ENCODE data around the gene BCAS1. TPM values are rescaled to one million over a fixed set of nuclear protein-coding genes. Genes with fewer than 3 reads are reported as not detected.

Gene BCAS1
- total RNA-seq, 3 donors from 2014 or later, result 39.4 to 191 (median 101) TPM

DNA sequence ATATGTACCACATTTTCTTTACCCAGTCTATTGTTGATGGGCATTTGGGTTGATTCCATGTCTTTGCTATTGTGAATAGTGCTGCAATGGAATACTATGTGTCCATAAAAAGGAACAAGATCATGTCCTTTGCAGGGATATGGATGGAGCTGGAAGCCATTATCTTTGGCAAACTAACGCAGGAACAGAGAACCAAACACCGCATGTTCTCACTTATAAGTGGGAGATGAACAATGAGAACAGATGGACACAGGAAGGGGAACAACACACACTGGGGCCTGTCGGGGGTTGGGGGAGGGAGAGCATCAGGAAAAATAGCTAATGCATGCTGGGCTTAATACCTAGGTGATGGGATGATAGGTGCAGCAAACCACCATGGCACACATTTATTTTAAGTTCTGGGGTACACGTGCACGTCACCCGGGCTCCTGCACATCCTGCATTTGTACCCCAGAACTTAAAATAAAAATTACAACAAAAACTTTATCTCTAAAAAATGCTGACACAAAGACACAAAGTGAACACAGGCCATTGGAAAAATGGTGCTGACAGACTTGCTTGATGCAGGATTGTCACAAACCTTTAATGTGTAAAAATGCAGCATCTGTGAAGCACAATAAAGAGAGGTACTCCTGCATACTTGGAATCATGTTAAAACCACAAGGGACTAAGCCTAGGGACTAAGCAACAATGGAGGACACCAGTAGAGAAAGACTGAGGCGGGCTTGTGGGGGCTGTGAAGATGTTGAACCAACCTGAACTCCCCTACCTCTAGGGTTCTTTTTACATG lies 48.8 kb downstream of the BCAS1 start:
- TF ChIP-seq, protein P1, sequence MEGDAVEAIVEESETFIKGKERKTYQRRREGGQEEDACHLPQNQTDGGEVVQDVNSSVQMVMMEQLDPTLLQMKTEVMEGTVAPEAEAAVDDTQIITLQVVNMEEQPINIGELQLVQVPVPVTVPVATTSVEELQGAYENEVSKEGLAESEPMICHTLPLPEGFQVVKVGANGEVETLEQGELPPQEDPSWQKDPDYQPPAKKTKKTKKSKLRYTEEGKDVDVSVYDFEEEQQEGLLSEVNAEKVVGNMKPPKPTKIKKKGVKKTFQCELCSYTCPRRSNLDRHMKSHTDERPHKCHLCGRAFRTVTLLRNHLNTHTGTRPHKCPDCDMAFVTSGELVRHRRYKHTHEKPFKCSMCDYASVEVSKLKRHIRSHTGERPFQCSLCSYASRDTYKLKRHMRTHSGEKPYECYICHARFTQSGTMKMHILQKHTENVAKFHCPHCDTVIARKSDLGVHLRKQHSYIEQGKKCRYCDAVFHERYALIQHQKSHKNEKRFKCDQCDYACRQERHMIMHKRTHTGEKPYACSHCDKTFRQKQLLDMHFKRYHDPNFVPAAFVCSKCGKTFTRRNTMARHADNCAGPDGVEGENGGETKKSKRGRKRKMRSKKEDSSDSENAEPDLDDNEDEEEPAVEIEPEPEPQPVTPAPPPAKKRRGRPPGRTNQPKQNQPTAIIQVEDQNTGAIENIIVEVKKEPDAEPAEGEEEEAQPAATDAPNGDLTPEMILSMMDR (IDR thresholded peaks at IDR 0.05), result no peak
- ATAC-seq (no peak), DNase-seq (no peak)
- intact Hi-C loops (cut with DNase I, micrococcal nuclease), result no loop called here
- no peak overlapping the region for H3K4me3 ChIP-seq
- no peaks in the 10 kb centered on the region for H3K4me1 ChIP-seq (ENCODE audit: low read depth)
- H3K36me3 ChIP-seq (ENCODE audit: low read depth), result no peaks in the 10 kb centered on the region
- H3K9me3 ChIP-seq, result no peaks in the 10 kb centered on the region

DNA sequence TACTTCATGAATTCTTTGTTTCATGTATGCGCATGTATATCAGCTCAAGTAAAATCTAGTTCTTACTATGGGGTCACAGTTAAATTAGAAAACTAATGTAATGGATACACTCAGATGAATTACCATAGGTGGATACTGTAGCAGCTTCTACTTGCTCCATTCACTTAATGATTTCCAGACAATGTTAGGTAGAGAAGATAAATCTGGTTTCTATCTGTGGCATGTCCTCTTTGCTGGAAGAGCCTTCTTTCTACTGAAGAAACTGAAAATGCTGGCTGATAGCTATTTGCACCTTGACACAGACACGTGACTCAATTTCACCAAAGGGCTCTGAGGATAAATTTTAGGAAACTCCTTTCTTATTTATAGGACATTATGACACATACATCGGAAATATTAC lies 49.5 kb downstream of the BCAS1 start:
- intact Hi-C loops (cut with DNase I, micrococcal nuclease), result no loop called here
- TF ChIP-seq, protein P1 (IDR thresholded peaks at IDR 0.05), result no peak
- Histone ChIP-seq H3K9me3 (no peaks in the 10 kb centered on the region), H3K4me3 (no peak overlapping the region), H3K4me1 (ENCODE audit: low read depth) (no peaks in the 10 kb centered on the region), H3K36me3 (ENCODE audit: low read depth) (no peaks in the 10 kb centered on the region)
- ATAC-seq (no peak), DNase-seq (no peak)

DNA sequence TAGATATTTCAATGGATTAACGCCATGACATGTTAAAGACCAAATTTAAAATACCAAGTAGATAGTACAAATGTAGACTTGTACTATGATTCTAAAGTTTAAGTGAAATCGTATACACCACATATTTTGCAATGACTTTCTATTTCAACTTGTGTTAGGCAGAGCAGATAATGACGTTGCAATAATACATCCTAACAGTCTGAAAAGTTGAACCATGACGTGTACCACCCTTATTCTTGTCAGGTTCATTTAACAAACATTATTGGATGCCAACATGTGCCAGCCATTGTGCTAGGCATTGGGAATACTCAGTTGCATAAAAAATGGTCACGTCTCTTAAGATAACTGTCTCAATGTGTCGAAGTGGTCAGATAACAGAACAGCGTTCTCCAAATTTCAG lies 50.0 kb downstream of the BCAS1 start:
- TF ChIP-seq, protein P1 (IDR thresholded peaks at IDR 0.05), result no peak
- no peaks in the 10 kb centered on the region for H3K36me3 ChIP-seq (ENCODE audit: low read depth)
- no peak overlapping the region for H3K4me3 ChIP-seq
- H3K4me1 ChIP-seq (ENCODE audit: low read depth), result no peaks in the 10 kb centered on the region
- DNase-seq (no peak), ATAC-seq (no peak)
- no peaks in the 10 kb centered on the region for H3K9me3 ChIP-seq
- intact Hi-C loops (cut with DNase I, micrococcal nuclease), result no loop called here

DNA sequence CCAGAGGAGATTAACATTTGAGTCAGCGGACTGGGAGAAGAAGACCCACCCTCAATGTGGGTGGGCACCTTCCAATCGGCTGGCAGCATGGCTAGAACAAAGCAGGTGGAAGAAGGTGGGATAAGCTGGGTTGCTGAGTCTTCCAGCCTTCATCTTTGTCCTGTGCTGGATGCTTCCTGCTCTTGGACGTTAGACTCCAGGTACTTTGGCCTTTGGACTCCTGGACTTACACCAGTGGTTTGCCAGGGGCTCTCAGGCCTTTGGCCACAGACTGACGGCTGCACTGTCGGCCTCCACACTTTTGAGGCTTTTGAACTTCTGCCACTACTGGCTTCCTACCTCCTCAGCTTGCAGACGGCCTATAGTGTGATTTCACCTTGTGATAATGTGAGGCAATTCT lies 50.8 kb downstream of the BCAS1 start:
- intact Hi-C loops (cut with DNase I, micrococcal nuclease), result no loop called here
- Histone ChIP-seq H3K9me3 (no peaks in the 10 kb centered on the region), H3K4me3 (no peak overlapping the region), H3K36me3 (ENCODE audit: low read depth) (no peaks in the 10 kb centered on the region), H3K4me1 (ENCODE audit: low read depth) (no peaks in the 10 kb centered on the region)
- DNase-seq (no peak), ATAC-seq (no peak)
- TF ChIP-seq, protein P1 (IDR thresholded peaks at IDR 0.05), result no peak

DNA sequence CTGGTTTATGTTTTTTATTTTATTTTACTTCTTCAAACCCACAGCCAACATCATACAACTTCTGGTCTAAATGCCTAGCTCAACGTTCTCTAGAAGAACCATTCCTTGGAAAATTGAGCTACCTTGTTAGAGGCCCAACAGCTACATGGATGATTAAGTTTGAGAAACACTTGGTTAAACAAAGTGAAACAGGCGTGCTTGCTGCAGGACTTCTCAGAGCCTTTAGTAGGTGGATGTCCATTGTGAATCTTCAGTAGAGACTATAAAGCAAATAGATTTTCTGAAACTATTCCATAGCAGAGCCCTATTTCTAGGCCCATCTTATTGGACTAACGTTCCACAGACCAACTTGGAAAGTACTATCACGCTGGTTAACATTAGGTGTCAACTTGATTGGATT lies 51.3 kb downstream of the BCAS1 start:
- Histone ChIP-seq H3K4me1 (ENCODE audit: low read depth) (no peaks in the 10 kb centered on the region), H3K9me3 (no peaks in the 10 kb centered on the region), H3K36me3 (ENCODE audit: low read depth) (no peaks in the 10 kb centered on the region), H3K4me3 (no peak overlapping the region)
- TF ChIP-seq, protein P1 (IDR thresholded peaks at IDR 0.05), result no peak
- DNase-seq (no peak), ATAC-seq (no peak)
- intact Hi-C loops (cut with DNase I, micrococcal nuclease), result no loop called here
